Trophoblast cell (in vitro differentiated cells and primary cell): ENCODE data around the gene SH3BGR.

Experiments
- DNase-seq, 2 donors: peaks; one replicate each; pipeline ENCODE4 v3.0.0-alpha.2; 2016
- H2AFZ ChIP-seq: 2 replicates; pipeline ENCODE4 v1.6.1; 2013; ENCODE audit warnings: low read length, moderate library complexity, mild to moderate bottlenecking; ENCODE audit not compliant: insufficient read depth, poor library complexity
- H2AK5ac ChIP-seq: 2 replicates; pipeline ENCODE4 v1.6.1; 2013; ENCODE audit warnings: mild to moderate bottlenecking, low read length
- H2BK120ac ChIP-seq: 2 replicates; pipeline ENCODE4 v1.6.1; 2013; ENCODE audit warnings: low read length, mild to moderate bottlenecking, moderate library complexity; ENCODE audit not compliant: insufficient read depth, poor library complexity
- H2BK12ac ChIP-seq: 2 replicates; pipeline ENCODE4 v1.6.1; 2013; ENCODE audit warnings: mild to moderate bottlenecking, low read length, moderate library complexity
- H2BK5ac ChIP-seq: 2 replicates; pipeline ENCODE4 v1.6.1; 2013; ENCODE audit warnings: low read length, low read depth, moderate library complexity, mild to moderate bottlenecking; ENCODE audit not compliant: poor library complexity
- H3K14ac ChIP-seq: 2 replicates; pipeline ENCODE4 v1.6.1; 2013; ENCODE audit warnings: mild to moderate bottlenecking, low read length
- H3K18ac ChIP-seq: 2 replicates; pipeline ENCODE4 v1.6.1; 2013; ENCODE audit warnings: mild to moderate bottlenecking, low read length
- H3K23ac ChIP-seq: 2 replicates; pipeline ENCODE4 v1.6.1; 2013; ENCODE audit warnings: low read length
- H3K27ac ChIP-seq: 2 replicates; pipeline ENCODE4 v1.5.1; 2013; ENCODE audit warnings: low read depth, mild to moderate bottlenecking, inconsistent platforms, low read length, moderate library complexity
- H3K27me3 ChIP-seq: 2 replicates; pipeline ENCODE4 v1.6.1; 2013; ENCODE audit warnings: inconsistent platforms, mild to moderate bottlenecking, low read length, moderate library complexity; ENCODE audit not compliant: insufficient read depth
- H3K36me3 ChIP-seq, 2 experiments: 1 replicate in 1 of 2; 2 replicates in 1 of 2; pipeline ENCODE4 v1.6.1; 2013; ENCODE audit warnings: low read length in 2 of 2, mild to moderate bottlenecking in 2 of 2, moderate library complexity in 1 of 2; ENCODE audit not compliant: insufficient read depth in 2 of 2, control insufficient read depth in 1 of 2
- H3K4ac ChIP-seq: 2 replicates; pipeline ENCODE4 v1.6.1; 2013; ENCODE audit warnings: low read depth, mild to moderate bottlenecking, low read length, moderate library complexity
- H3K4me1 ChIP-seq, 2 experiments: 1 replicate in 1 of 2; 2 replicates in 1 of 2; pipeline ENCODE4 v1.6.1; 2013; ENCODE audit warnings: low read length in 2 of 2, mild to moderate bottlenecking in 2 of 2, moderate library complexity in 1 of 2; ENCODE audit not compliant: insufficient read depth in 2 of 2, control insufficient read depth in 1 of 2
- H3K4me2 ChIP-seq: 2 replicates; pipeline ENCODE4 v1.6.1; 2013; ENCODE audit warnings: inconsistent platforms, mild to moderate bottlenecking, low read length, moderate library complexity
- H3K4me3 ChIP-seq: 2 replicates; pipeline ENCODE4 v1.5.1; 2013; ENCODE audit warnings: mild to moderate bottlenecking, low read depth, low read length, inconsistent platforms
- H3K79me1 ChIP-seq: one replicate; pipeline ENCODE4 v1.6.1; 2013; ENCODE audit warnings: low read length
- H3K79me2 ChIP-seq: 2 replicates; pipeline ENCODE4 v1.6.1; 2013; ENCODE audit warnings: low read length, mild to moderate bottlenecking; ENCODE audit not compliant: control insufficient read depth, insufficient read depth, poor library complexity
- H3K9ac ChIP-seq: 2 replicates; pipeline ENCODE4 v1.6.1; 2013; ENCODE audit warnings: mild to moderate bottlenecking, low read length
- H3K9me3 ChIP-seq: 2 replicates; pipeline ENCODE4 v1.6.1; 2013; ENCODE audit warnings: low read depth, mild to moderate bottlenecking, control low read depth, inconsistent platforms, low read length; ENCODE audit not compliant: insufficient read depth
- H4K12ac ChIP-seq: 2 replicates; pipeline ENCODE4 v1.6.1; 2013; ENCODE audit warnings: low read depth, mild to moderate bottlenecking, low read length, moderate library complexity
- H4K8ac ChIP-seq: 2 replicates; pipeline ENCODE4 v1.6.1; 2013; ENCODE audit warnings: low read depth, mild to moderate bottlenecking, low read length, moderate library complexity
- H4K91ac ChIP-seq: one replicate; pipeline ENCODE4 v1.6.1; 2013; ENCODE audit warnings: low read depth, mild to moderate bottlenecking, low read length, moderate library complexity
- WGBS: extraction: QIAGEN DNeasy Blood & Tissue Kit; methylation state at CpG from one replicate; pipeline ENCODE4 v1.1.7; 2013; ENCODE audit warnings: missing lambda C conversion rate; ENCODE audit not compliant: insufficient read length, insufficient coverage; ENCODE audit errors: extremely low coverage; 5-methylcytosine and 5-hydroxymethylcytosine counted together

Gene SH3BGR

GRCh38 chr21:39479814-39480182, 28.0 kb downstream of the SH3BGR start:
- no peak overlapping the region for H3K14ac ChIP-seq
- H2BK12ac ChIP-seq = no peak overlapping the region
- no peak overlapping the region for H3K9ac ChIP-seq
- H3K18ac ChIP-seq = no peak overlapping the region
- no peak overlapping the region for H3K4me3 ChIP-seq
- no peaks in the 10 kb centered on the region for H3K27me3 ChIP-seq
- no peak overlapping the region for H3K4ac ChIP-seq
- no peak overlapping the region for H2BK5ac ChIP-seq
- no peak overlapping the region for H4K91ac ChIP-seq
- H3K4me1 ChIP-seq = no peaks in the 10 kb centered on the region
- no CpG with 5 or more reads among the region's 2 CpGs for WGBS
- no peak overlapping the region for H3K4me2 ChIP-seq
- H3K9me3 ChIP-seq = peaks cover 4% of the 10 kb centered on the region
- H3K79me2 ChIP-seq = no peaks in the 10 kb centered on the region
- H3K23ac ChIP-seq = no peak overlapping the region
- no peak overlapping the region for H4K12ac ChIP-seq
- H2BK120ac ChIP-seq = no peak overlapping the region
- H3K36me3 ChIP-seq = no peaks in the 10 kb centered on the region
- no peak overlapping the region for H3K27ac ChIP-seq
- no peaks in the 10 kb centered on the region for H3K79me1 ChIP-seq
- DNase-seq = no peak
- no peak overlapping the region for H2AK5ac ChIP-seq
- no peak overlapping the region for H4K8ac ChIP-seq
- no peak overlapping the region for H2AFZ ChIP-seq

- H2BK12ac ChIP-seq = no peak overlapping the region
- no peaks in the 10 kb centered on the region for H3K36me3 ChIP-seq
- no peak overlapping the region for H3K27ac ChIP-seq
- no peak overlapping the region for H3K4me2 ChIP-seq
- H3K4ac ChIP-seq = no peak overlapping the region
- no peak overlapping the region for H3K18ac ChIP-seq
- no peak overlapping the region for H4K12ac ChIP-seq
- H3K9me3 ChIP-seq = peaks cover 4% of the 10 kb centered on the region
- H3K27me3 ChIP-seq = no peaks in the 10 kb centered on the region
- no peak overlapping the region for H2BK120ac ChIP-seq
- no peak overlapping the region for H4K8ac ChIP-seq
- no peak overlapping the region for H3K14ac ChIP-seq
- H2AFZ ChIP-seq = no peak overlapping the region
- H3K79me1 ChIP-seq = no peaks in the 10 kb centered on the region
- no peaks in the 10 kb centered on the region for H3K79me2 ChIP-seq
- H3K4me1 ChIP-seq = no peaks in the 10 kb centered on the region
- WGBS = no CpG with 5 or more reads among the region's 4 CpGs
- no peak overlapping the region for H2AK5ac ChIP-seq
- H3K4me3 ChIP-seq = no peak overlapping the region
- H3K23ac ChIP-seq = no peak overlapping the region
- no peak overlapping the region for H3K9ac ChIP-seq
- H2BK5ac ChIP-seq = no peak overlapping the region
- H4K91ac ChIP-seq = no peak overlapping the region
- DNase-seq = no peak
Observed at GRCh38 chr21:39480271-39480670, 28.5 kb downstream of the SH3BGR start.

GRCh38 chr21:39481886-39482285, 30.1 kb downstream of the SH3BGR start:
- no peak overlapping the region for H3K4me3 ChIP-seq
- H3K79me1 ChIP-seq = no peaks in the 10 kb centered on the region
- no peak overlapping the region for H3K18ac ChIP-seq
- no peak for DNase-seq
- no peak overlapping the region for H4K8ac ChIP-seq
- H3K23ac ChIP-seq = no peak overlapping the region
- H2BK5ac ChIP-seq = no peak overlapping the region
- no peak overlapping the region for H4K91ac ChIP-seq
- no peak overlapping the region for H2AK5ac ChIP-seq
- no peaks in the 10 kb centered on the region for H3K36me3 ChIP-seq
- no peak overlapping the region for H2BK12ac ChIP-seq
- no peak overlapping the region for H3K14ac ChIP-seq
- H4K12ac ChIP-seq = no peak overlapping the region
- peaks cover 4% of the 10 kb centered on the region for H3K9me3 ChIP-seq
- WGBS = no CpG with 5 or more reads among the region's 3 CpGs
- H3K4ac ChIP-seq = no peak overlapping the region
- H3K4me2 ChIP-seq = no peak overlapping the region
- H3K27me3 ChIP-seq = no peaks in the 10 kb centered on the region
- no peaks in the 10 kb centered on the region for H3K79me2 ChIP-seq
- no peak overlapping the region for H2AFZ ChIP-seq
- H3K4me1 ChIP-seq = no peaks in the 10 kb centered on the region
- no peak overlapping the region for H2BK120ac ChIP-seq
- H3K27ac ChIP-seq = no peak overlapping the region
- no peak overlapping the region for H3K9ac ChIP-seq

GRCh38 chr21:39483917-39484316, 32.1 kb downstream of the SH3BGR start:
- no peak overlapping the region for H2BK120ac ChIP-seq
- no peak overlapping the region for H3K18ac ChIP-seq

More at GRCh38 chr21:39483917-39484316, 32.1 kb downstream of the SH3BGR start:
- Histone ChIP-seq H2BK5ac (no peak overlapping the region), H3K27ac (no peak overlapping the region), H3K9ac (no peak overlapping the region), H3K79me2 (no peaks in the 10 kb centered on the region), H4K91ac (no peak overlapping the region), H2AK5ac (no peak overlapping the region), H3K79me1 (no peaks in the 10 kb centered on the region), H3K23ac (no peak overlapping the region), H3K4ac (no peak overlapping the region), H3K9me3 (peaks cover 4% of the 10 kb centered on the region), H3K4me3 (no peak overlapping the region), H3K27me3 (no peaks in the 10 kb centered on the region), H3K14ac (no peak overlapping the region), H3K4me2 (no peak overlapping the region), H4K12ac (no peak overlapping the region), H3K36me3 (no peaks in the 10 kb centered on the region), H2BK12ac (no peak overlapping the region), H3K4me1 (no peaks in the 10 kb centered on the region), H4K8ac (no peak overlapping the region), H2AFZ (no peak overlapping the region)
- DNase-seq = peak in 1 of 2 donors; percentile 23
- WGBS = no CpG with 5 or more reads among the region's 1 CpG
